ENCODE data around the gene NUDT4. TPM values are rescaled to one million over a fixed set of nuclear protein-coding genes. Genes with fewer than 3 reads are reported as not detected.

NUDT4 gene
- polyA plus RNA-seq, 2 of the 4 experiments (the other 2 are of a cell fraction) = 19.6 to 41.0 TPM

- no peak for FAIRE-seq
These were observed 42.0 kb upstream of the NUDT4 start for GRCh38 chr12:93335603-93336162.

GRCh38 chr12:93336291-93336741 lies 41.4 kb upstream of the NUDT4 start:
- ChIA-PET CTCF (no interaction called here), POLR2A (interaction anchor here (0.6 kb wide), 1 partner anchor 22 kb away, joined by 3 read pairs; no protein-coding TSS in a partner anchor)
- Histone ChIP-seq H3K9me3 (no peaks in the 10 kb centered on the region), H3K4me2 (no peak overlapping the region), H3K4me1 (no peaks in the 10 kb centered on the region), H3K4me3 (no peak overlapping the region), H3K27ac (no peak overlapping the region)
- no peak for DNase-seq (ENCODE audit: low read depth in 1 of 2, low spot score in 1 of 2)
- FAIRE-seq = no peak
- ATAC-seq = no peak
- WGBS (ENCODE audit: missing lambda C conversion rate) = 71% methylated on average over 4 of the region's 4 CpGs
- no peak for TF ChIP-seq KDM5A (IDR thresholded peaks at IDR 0.05)
- no peak for TF ChIP-seq ZNF302 (CRISPR knock-in tag; IDR thresholded peaks at IDR 0.05)
- TF ChIP-seq HMGXB4 (CRISPR knock-in tag; IDR thresholded peaks at IDR 0.05; ENCODE audit: borderline replicate concordance) = no peak
- no peak for TF ChIP-seq FOXS1 (CRISPR knock-in tag; IDR thresholded peaks at IDR 0.05)
- TF ChIP-seq, protein P1, sequence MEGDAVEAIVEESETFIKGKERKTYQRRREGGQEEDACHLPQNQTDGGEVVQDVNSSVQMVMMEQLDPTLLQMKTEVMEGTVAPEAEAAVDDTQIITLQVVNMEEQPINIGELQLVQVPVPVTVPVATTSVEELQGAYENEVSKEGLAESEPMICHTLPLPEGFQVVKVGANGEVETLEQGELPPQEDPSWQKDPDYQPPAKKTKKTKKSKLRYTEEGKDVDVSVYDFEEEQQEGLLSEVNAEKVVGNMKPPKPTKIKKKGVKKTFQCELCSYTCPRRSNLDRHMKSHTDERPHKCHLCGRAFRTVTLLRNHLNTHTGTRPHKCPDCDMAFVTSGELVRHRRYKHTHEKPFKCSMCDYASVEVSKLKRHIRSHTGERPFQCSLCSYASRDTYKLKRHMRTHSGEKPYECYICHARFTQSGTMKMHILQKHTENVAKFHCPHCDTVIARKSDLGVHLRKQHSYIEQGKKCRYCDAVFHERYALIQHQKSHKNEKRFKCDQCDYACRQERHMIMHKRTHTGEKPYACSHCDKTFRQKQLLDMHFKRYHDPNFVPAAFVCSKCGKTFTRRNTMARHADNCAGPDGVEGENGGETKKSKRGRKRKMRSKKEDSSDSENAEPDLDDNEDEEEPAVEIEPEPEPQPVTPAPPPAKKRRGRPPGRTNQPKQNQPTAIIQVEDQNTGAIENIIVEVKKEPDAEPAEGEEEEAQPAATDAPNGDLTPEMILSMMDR (IDR thresholded peaks at IDR 0.05) = no peak
- TF ChIP-seq MAFK (IDR thresholded peaks at IDR 0.05; ENCODE audit: partially characterized antibody) = no peak
- no peak for TF ChIP-seq PHF8 (IDR thresholded peaks at IDR 0.05; ENCODE audit: borderline replicate concordance, low read depth)

More at GRCh38 chr12:93335603-93336162, 42.0 kb upstream of the NUDT4 start:
- Histone ChIP-seq H3K9me3 (no peaks in the 10 kb centered on the region), H3K4me1 (no peaks in the 10 kb centered on the region), H3K27ac (no peak overlapping the region), H3K4me3 (no peak overlapping the region), H3K4me2 (no peak overlapping the region)
- POLR2A ChIA-PET = interaction anchor here (0.6 kb wide), 1 partner anchor 23 kb away, joined by 3 read pairs; no protein-coding TSS in a partner anchor
- TF ChIP-seq RCOR1 (IDR thresholded peaks at IDR 0.05; ENCODE audit: low read depth, low read length) (no peak), CBX2 (IDR thresholded peaks at IDR 0.05; ENCODE audit: borderline replicate concordance, low read depth) (no peak), HES2 (IDR thresholded peaks at IDR 0.05) (no peak), EP300 (IDR thresholded peaks at IDR 0.05) (no peak), HOXB5 (CRISPR knock-in tag; IDR thresholded peaks at IDR 0.05) (no peak), ESRRA (IDR thresholded peaks at IDR 0.05; ENCODE audit: borderline replicate concordance, low read length) (no peak), FOSL2 (IDR thresholded peaks at IDR 0.05) (no peak), FOSL2 (CRISPR knock-in tag; IDR thresholded peaks at IDR 0.05) (no peak), POLR2A (IDR thresholded peaks at IDR 0.05; ENCODE audit: low read length) (no peak), JUN (IDR thresholded peaks at IDR 0.05) (no peak), NR3C1 (IDR thresholded peaks at IDR 0.05) (no peak), HDAC2 (IDR thresholded peaks at IDR 0.05) (no peak), E2F6 (IDR thresholded peaks at IDR 0.05; ENCODE audit: borderline replicate concordance, low read depth) (no peak)
- 78% methylated on average over 9 of the region's 9 CpGs for WGBS (ENCODE audit: missing lambda C conversion rate)
- DNase-seq (ENCODE audit: low read depth in 1 of 2, low spot score in 1 of 2) (no peak), ATAC-seq (no peak)
- CTCF ChIA-PET = no interaction called here

DNA sequence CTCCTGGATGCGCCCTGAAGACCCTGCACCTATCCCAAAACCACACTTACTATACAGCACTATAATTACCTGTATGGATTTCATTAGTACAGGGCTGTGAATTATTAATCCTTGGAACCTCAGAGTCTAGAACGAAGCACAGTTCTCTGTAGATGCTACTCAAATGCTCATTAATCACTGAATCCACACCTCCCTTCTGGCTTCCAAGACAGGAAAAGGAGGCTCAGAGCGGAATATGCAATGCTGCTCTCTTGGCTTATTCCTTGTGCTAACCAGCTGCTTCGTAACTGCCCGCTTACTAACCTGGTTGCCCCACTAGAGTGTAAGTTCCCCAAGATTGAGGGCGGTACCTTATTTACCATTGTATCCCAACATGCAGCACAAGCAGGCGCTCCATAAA lies 39.1 kb upstream of the NUDT4 start:
- CTCF ChIA-PET = interaction anchor here (0.5 kb wide), 1 partner anchor 1152 kb away, joined by 5 read pairs; no protein-coding TSS in a partner anchor
- FAIRE-seq (no peak), ATAC-seq (no peak), DNase-seq (ENCODE audit: low read depth in 1 of 2, low spot score in 1 of 2) (no peak)
- Histone ChIP-seq H3K4me2 (no peak overlapping the region), H3K27ac (no peak overlapping the region), H3K9me3 (no peaks in the 10 kb centered on the region), H3K4me3 (no peak overlapping the region), H3K4me1 (no peaks in the 10 kb centered on the region)
- 75% methylated on average over 7 of the region's 7 CpGs for WGBS (ENCODE audit: missing lambda C conversion rate)
- POLR2A ChIA-PET = no interaction called here
- TF ChIP-seq RCOR1 (IDR thresholded peaks at IDR 0.05; ENCODE audit: low read depth, low read length) (no peak), TP53 (CRISPR knock-in tag; IDR thresholded peaks at IDR 0.05) (no peak), HDAC2 (IDR thresholded peaks at IDR 0.05) (no peak), RFX5 (IDR thresholded peaks at IDR 0.05) (no peak), EP300 (IDR thresholded peaks at IDR 0.05) (no peak), SREBF2 (IDR thresholded peaks at IDR 0.05) (no peak), NR3C1 (IDR thresholded peaks at IDR 0.05) (no peak), JUNB (IDR thresholded peaks at IDR 0.05) (no peak), CHD2 (IDR thresholded peaks at IDR 0.05; ENCODE audit: low read length, partially characterized antibody) (no peak)
- TF ChIP-seq, protein P2, sequence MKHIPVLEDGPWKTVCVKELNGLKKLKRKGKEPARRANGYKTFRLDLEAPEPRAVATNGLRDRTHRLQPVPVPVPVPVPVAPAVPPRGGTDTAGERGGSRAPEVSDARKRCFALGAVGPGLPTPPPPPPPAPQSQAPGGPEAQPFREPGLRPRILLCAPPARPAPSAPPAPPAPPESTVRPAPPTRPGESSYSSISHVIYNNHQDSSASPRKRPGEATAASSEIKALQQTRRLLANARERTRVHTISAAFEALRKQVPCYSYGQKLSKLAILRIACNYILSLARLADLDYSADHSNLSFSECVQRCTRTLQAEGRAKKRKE (CRISPR knock-in tag; IDR thresholded peaks at IDR 0.05; ENCODE audit: low read depth) = no peak
- TF ChIP-seq, protein P3, sequence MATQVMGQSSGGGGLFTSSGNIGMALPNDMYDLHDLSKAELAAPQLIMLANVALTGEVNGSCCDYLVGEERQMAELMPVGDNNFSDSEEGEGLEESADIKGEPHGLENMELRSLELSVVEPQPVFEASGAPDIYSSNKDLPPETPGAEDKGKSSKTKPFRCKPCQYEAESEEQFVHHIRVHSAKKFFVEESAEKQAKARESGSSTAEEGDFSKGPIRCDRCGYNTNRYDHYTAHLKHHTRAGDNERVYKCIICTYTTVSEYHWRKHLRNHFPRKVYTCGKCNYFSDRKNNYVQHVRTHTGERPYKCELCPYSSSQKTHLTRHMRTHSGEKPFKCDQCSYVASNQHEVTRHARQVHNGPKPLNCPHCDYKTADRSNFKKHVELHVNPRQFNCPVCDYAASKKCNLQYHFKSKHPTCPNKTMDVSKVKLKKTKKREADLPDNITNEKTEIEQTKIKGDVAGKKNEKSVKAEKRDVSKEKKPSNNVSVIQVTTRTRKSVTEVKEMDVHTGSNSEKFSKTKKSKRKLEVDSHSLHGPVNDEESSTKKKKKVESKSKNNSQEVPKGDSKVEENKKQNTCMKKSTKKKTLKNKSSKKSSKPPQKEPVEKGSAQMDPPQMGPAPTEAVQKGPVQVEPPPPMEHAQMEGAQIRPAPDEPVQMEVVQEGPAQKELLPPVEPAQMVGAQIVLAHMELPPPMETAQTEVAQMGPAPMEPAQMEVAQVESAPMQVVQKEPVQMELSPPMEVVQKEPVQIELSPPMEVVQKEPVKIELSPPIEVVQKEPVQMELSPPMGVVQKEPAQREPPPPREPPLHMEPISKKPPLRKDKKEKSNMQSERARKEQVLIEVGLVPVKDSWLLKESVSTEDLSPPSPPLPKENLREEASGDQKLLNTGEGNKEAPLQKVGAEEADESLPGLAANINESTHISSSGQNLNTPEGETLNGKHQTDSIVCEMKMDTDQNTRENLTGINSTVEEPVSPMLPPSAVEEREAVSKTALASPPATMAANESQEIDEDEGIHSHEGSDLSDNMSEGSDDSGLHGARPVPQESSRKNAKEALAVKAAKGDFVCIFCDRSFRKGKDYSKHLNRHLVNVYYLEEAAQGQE (IDR thresholded peaks at IDR 0.05) = no peak
